ENCODE measurements around the gene DERL3. TPM values are rescaled to one million over a fixed set of nuclear protein-coding genes. Genes with fewer than 3 reads are reported as not detected.
A peak's percentile ranks its signal among the peaks of the same experiment; 100 is the strongest.

DERL3 gene
- total RNA-seq, 1 experiment from 2014 or later = 21.7 TPM

DNA sequence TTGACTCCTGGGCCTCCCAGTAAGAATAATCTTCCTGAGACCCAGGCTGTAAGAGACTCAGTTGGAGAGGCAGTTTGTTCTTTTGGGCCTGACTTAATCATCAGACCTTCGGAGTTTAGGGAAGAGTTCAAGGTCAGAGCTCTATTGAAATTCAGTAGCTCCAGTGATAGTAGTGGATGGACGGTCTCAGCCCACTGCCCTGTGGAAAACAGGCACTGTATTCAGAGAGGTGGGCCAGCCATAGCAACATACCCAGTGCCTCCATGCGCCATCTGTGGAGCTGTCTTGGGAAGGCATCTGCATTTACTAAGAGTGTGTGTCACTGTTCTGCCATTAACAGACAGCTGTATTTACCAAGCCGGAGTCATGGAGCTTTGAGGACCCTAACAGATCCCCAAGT lies 49.2 kb downstream of the DERL3 start:
- Histone ChIP-seq H3K4me3 (ENCODE audit: low read length) (no peak overlapping the region), H3K36me3 (ENCODE audit: insufficient read depth, low read length) (peaks cover 40% of the 10 kb centered on the region; the same call in 1 of the 2 replicates), H3K79me2 (ENCODE audit: low read length) (peaks cover 59% of the 10 kb centered on the region), H3K27me3 (ENCODE audit: low read length) (no peaks in the 10 kb centered on the region), H3K4me1 (ENCODE audit: low read length) (peaks cover 33% of the 10 kb centered on the region), H3K4me2 (ENCODE audit: low read depth, low read length, poor library complexity, severe bottlenecking) (peak overlapping the region; percentile 100), H3K9me2 (replicated peaks; ENCODE audit: insufficient read depth, low read length) (no peaks in the 10 kb centered on the region), H3K27ac (ENCODE audit: low read length) (peak overlapping the region; percentile 92), H3K9ac (ENCODE audit: low read length) (peak overlapping the region; percentile 3), H4K20me1 (ENCODE audit: insufficient read depth, low read depth, low read length) (peaks cover 37% of the 10 kb centered on the region), H3K9me3 (ENCODE audit: low read length) (no peaks in the 10 kb centered on the region), H2AFZ (ENCODE audit: low read length) (no peak overlapping the region)
- DNase-seq = no peak

DNA sequence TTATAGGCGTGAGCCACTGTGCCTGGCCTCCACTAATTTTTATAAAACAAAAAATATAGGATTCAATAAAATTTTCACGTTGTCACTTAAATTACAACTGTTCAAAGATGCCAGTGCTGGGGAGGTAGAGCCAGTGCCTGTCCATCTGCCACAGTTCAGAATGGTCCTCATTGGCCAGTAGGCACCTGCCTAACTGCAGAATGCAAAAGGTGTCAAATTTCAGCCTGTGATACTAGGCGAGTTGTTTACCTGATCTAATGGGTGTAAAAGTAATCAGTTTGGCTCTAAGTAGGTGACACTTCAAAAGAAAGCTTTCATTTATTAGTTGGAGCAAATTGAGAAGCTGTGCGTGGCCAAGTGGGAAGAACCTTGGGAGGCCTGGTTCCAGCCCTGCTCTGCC lies 49.7 kb downstream of the DERL3 start:
- Histone ChIP-seq H3K9me3 (ENCODE audit: low read length) (no peaks in the 10 kb centered on the region), H2AFZ (ENCODE audit: low read length) (no peak overlapping the region), H4K20me1 (ENCODE audit: insufficient read depth, low read depth, low read length) (peaks cover 37% of the 10 kb centered on the region), H3K79me2 (ENCODE audit: low read length) (peaks cover 59% of the 10 kb centered on the region), H3K9me2 (replicated peaks; ENCODE audit: insufficient read depth, low read length) (no peaks in the 10 kb centered on the region), H3K27me3 (ENCODE audit: low read length) (no peaks in the 10 kb centered on the region), H3K36me3 (ENCODE audit: insufficient read depth, low read length) (peaks cover 37% of the 10 kb centered on the region; the same call in 1 of the 2 replicates), H3K9ac (ENCODE audit: low read length) (peak overlapping the region; percentile 3), H3K4me1 (ENCODE audit: low read length) (peaks cover 33% of the 10 kb centered on the region), H3K4me2 (ENCODE audit: low read depth, low read length, poor library complexity, severe bottlenecking) (peak overlapping the region; percentile 100), H3K27ac (ENCODE audit: low read length) (peak overlapping the region; percentile 92), H3K4me3 (ENCODE audit: low read length) (no peak overlapping the region)
- no peak for DNase-seq

DNA sequence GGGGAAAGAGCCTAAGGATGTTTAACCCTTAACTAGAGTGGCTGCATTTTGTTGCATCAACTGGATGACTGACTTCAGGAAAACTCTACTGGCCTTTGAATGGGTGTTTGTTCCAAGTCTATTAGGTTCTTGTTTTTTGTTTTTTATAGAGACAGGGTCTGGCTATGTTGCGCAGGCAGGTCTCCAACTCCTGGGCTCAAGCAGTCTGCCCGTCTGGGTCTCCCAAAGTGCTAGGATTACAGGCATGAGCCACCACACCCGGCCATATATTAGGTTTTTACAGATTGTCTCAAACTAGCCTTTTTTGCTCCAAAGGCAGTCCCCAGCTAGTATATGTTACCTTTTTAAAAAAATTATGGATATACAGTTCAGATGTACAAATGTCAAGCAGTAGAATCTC lies 50.9 kb downstream of the DERL3 start:
- Histone ChIP-seq H3K27ac (ENCODE audit: low read length) (peak overlapping the region; percentile 92), H3K36me3 (ENCODE audit: insufficient read depth, low read length) (peaks cover 32% of the 10 kb centered on the region; the same call in 1 of the 2 replicates), H2AFZ (ENCODE audit: low read length) (no peak overlapping the region), H3K4me1 (ENCODE audit: low read length) (peaks cover 33% of the 10 kb centered on the region), H3K4me2 (ENCODE audit: low read depth, low read length, poor library complexity, severe bottlenecking) (peak overlapping the region; percentile 100), H3K79me2 (ENCODE audit: low read length) (peaks cover 56% of the 10 kb centered on the region), H4K20me1 (ENCODE audit: insufficient read depth, low read depth, low read length) (peaks cover 37% of the 10 kb centered on the region), H3K9me3 (ENCODE audit: low read length) (no peaks in the 10 kb centered on the region), H3K27me3 (ENCODE audit: low read length) (no peaks in the 10 kb centered on the region), H3K9ac (ENCODE audit: low read length) (peak overlapping the region; percentile 92), H3K9me2 (replicated peaks; ENCODE audit: insufficient read depth, low read length) (no peaks in the 10 kb centered on the region), H3K4me3 (ENCODE audit: low read length) (peak overlapping the region; percentile 100)
- no peak for DNase-seq

DNA sequence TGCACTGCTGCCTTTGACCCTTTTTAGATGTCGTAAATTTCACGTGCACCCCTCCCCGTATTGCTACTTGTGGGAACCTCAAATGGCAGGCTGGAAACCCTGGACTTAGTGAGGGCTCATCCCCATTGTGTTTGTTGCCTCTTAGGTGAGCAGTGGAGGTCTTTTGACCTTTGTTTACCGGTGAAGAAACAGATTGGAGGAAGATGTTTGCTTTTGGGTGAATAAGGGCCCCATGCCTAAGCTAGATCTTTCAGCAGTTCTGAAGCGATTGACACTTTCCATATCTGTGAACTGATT lies 51.3 kb downstream of the DERL3 start:
- no peaks in the 10 kb centered on the region for H3K9me3 ChIP-seq (ENCODE audit: low read length)
- peak overlapping the region; percentile 92 for H3K9ac ChIP-seq (ENCODE audit: low read length)
- peak overlapping the region; percentile 100 for H3K4me2 ChIP-seq (ENCODE audit: low read depth, low read length, poor library complexity, severe bottlenecking)
- H3K4me1 ChIP-seq (ENCODE audit: low read length) = peaks cover 33% of the 10 kb centered on the region
- DNase-seq = no peak
- no peaks in the 10 kb centered on the region for H3K9me2 ChIP-seq (replicated peaks; ENCODE audit: insufficient read depth, low read length)
- no peaks in the 10 kb centered on the region for H3K27me3 ChIP-seq (ENCODE audit: low read length)
- H2AFZ ChIP-seq (ENCODE audit: low read length) = no peak overlapping the region
- peaks cover 53% of the 10 kb centered on the region for H3K79me2 ChIP-seq (ENCODE audit: low read length)
- H4K20me1 ChIP-seq (ENCODE audit: insufficient read depth, low read depth, low read length) = peaks cover 37% of the 10 kb centered on the region
- peak overlapping the region; percentile 100 for H3K4me3 ChIP-seq (ENCODE audit: low read length)
- peak overlapping the region; percentile 92 for H3K27ac ChIP-seq (ENCODE audit: low read length)
- H3K36me3 ChIP-seq (ENCODE audit: insufficient read depth, low read length) = peaks cover 29% of the 10 kb centered on the region; the same call in 1 of the 2 replicates

DNA sequence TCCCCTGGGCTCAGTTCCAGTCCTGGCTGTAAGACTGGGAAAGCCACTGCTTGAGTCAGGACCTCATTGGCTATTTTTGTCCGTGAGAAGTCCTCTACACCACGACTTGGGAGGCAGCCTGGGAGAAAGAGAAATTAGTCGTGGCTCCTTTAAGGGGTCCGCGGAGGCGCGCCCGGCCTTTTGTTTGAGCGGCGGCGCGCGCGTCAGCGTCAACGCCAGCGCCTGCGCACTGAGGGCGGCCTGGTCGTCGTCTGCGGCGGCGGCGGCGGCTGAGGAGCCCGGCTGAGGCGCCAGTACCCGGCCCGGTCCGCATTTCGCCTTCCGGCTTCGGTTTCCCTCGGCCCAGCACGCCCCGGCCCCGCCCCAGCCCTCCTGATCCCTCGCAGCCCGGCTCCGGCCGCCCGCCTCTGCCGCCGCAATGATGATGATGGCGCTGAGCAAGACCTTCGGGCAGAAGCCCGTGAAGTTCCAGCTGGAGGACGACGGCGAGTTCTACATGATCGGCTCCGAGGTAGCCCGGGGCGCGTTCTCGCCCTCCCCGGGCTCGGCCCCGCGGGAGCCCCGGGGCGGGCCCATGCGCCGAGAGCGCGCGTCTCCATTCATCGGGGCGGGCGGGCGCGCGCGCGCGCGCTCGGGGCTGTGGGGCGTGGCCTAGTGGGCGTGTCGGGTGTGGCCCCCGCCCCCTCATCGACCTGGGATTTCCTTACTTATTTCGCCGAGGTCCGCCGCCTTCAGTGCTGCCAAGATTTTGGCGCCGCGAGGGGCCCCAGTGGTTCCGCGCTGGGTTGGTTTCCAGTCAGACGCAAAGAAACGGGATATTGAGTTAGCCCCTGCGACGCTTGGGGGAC lies 51.8 kb downstream of the DERL3 start, which contains the start of gene SMARCB1:
Gene SMARCB1, plus strand, starts transcription at position 215 of the 848 bp plus-strand sequence. Its CDS starts 204 bp downstream, at position 419.
- Histone ChIP-seq H2AFZ (ENCODE audit: low read length) (peak within 1 kb of the TSS; percentile 21; the same call in 1 of the 2 replicates), H3K9ac (ENCODE audit: low read length) (peak within 1 kb of the TSS; percentile 92), H4K20me1 (ENCODE audit: insufficient read depth, low read depth, low read length) (peaks cover 32% of the 10 kb centered on the region), H3K27ac (ENCODE audit: low read length) (peak within 1 kb of the TSS; percentile 92), H3K4me3 (ENCODE audit: low read length) (peak within 1 kb of the TSS; percentile 100), H3K9me2 (replicated peaks; ENCODE audit: insufficient read depth, low read length) (no peaks in the 10 kb centered on the region), H3K36me3 (ENCODE audit: insufficient read depth, low read length) (peaks cover 23% of the 10 kb centered on the region; the same call in 1 of the 2 replicates), H3K4me2 (ENCODE audit: low read depth, low read length, poor library complexity, severe bottlenecking) (peak within 1 kb of the TSS; percentile 100), H3K27me3 (ENCODE audit: low read length) (no peaks in the 10 kb centered on the region), H3K4me1 (ENCODE audit: low read length) (peaks cover 33% of the 10 kb centered on the region), H3K79me2 (ENCODE audit: low read length) (peaks cover 47% of the 10 kb centered on the region), H3K9me3 (ENCODE audit: low read length) (no peaks in the 10 kb centered on the region)
- peak; percentile 95 for DNase-seq

DNA sequence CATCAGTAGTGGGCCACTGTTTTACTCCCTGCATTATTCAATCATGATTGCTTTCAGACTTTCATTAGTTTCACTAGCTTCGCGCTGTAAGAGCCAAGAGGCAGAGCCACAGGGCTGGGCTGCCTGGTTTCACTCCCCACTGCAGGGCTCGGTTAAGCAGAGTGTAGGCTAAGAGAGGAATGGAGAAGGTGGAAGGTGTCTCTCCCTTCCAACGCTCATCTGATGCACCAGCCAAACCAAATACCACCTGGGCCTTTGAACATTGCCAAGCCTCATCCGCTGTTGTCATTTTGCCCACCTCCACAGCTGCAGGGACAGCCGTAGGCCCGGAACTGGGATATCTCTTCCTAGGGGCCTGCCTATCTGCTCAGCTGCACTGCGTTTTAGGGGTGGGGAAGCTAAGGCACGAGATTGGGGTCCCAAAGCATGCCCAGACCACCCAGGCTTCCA lies 52.5 kb downstream of the DERL3 start:
- Histone ChIP-seq H3K36me3 (ENCODE audit: insufficient read depth, low read length) (peaks cover 16% of the 10 kb centered on the region; the same call in 1 of the 2 replicates), H2AFZ (ENCODE audit: low read length) (peak overlapping the region; percentile 21; the same call in 1 of the 2 replicates), H3K9ac (ENCODE audit: low read length) (peak overlapping the region; percentile 92), H3K9me2 (replicated peaks; ENCODE audit: insufficient read depth, low read length) (no peaks in the 10 kb centered on the region), H3K9me3 (ENCODE audit: low read length) (no peaks in the 10 kb centered on the region), H3K79me2 (ENCODE audit: low read length) (peaks cover 40% of the 10 kb centered on the region), H3K27me3 (ENCODE audit: low read length) (no peaks in the 10 kb centered on the region), H3K27ac (ENCODE audit: low read length) (peak overlapping the region; percentile 92), H3K4me2 (ENCODE audit: low read depth, low read length, poor library complexity, severe bottlenecking) (peak overlapping the region; percentile 100), H4K20me1 (ENCODE audit: insufficient read depth, low read depth, low read length) (peaks cover 26% of the 10 kb centered on the region), H3K4me3 (ENCODE audit: low read length) (peak overlapping the region; percentile 100), H3K4me1 (ENCODE audit: low read length) (peaks cover 33% of the 10 kb centered on the region)
- no peak for DNase-seq

Small RNA genes lying within 50 kb of the gene (small RNA-seq; reads per million reads assigned to genes)
- gene RN7SL268P = 0.12 reads per million

Other genes starting within 250 kb of the DERL3 start
- 1.2 TPM in 1 of 2 replicates, not detected in the other for gene DRICH1, start 206.7 kb downstream of the DERL3 start, total RNA-seq (2014; rRNA removed; shearing (Covaris generic); ENCODE audit: low replicate concordance)
- gene RGL4, start 148.0 kb downstream of the DERL3 start, total RNA-seq (2014; rRNA removed; shearing (Covaris generic); ENCODE audit: low replicate concordance) = 103 and 125 TPM in 2 replicates
- 8.5 and 12.0 TPM in 2 replicates for gene ZNF70, start 87.9 kb downstream of the DERL3 start, total RNA-seq (2014; rRNA removed; shearing (Covaris generic); ENCODE audit: low replicate concordance)
- gene VPREB3, start 84.6 kb downstream of the DERL3 start, total RNA-seq (2014; rRNA removed; shearing (Covaris generic); ENCODE audit: low replicate concordance) = 321 and 642 TPM in 2 replicates
- gene C22orf15, start 76.0 kb downstream of the DERL3 start, total RNA-seq (2014; rRNA removed; shearing (Covaris generic); ENCODE audit: low replicate concordance) = not detected in 2 replicates
- gene CHCHD10, start 71.0 kb downstream of the DERL3 start, total RNA-seq (2014; rRNA removed; shearing (Covaris generic); ENCODE audit: low replicate concordance) = 115 and 220 TPM in 2 replicates
- gene MMP11, start 66.2 kb downstream of the DERL3 start, total RNA-seq (2014; rRNA removed; shearing (Covaris generic); ENCODE audit: low replicate concordance) = 48.2 and 84.2 TPM in 2 replicates
- 400 and 531 TPM in 2 replicates for gene SMARCB1, start 52.0 kb downstream of the DERL3 start, total RNA-seq (2014; rRNA removed; shearing (Covaris generic); ENCODE audit: low replicate concordance)
- gene SLC2A11, start 18.9 kb upstream of the DERL3 start, total RNA-seq (2014; rRNA removed; shearing (Covaris generic); ENCODE audit: low replicate concordance) = 30.3 and 45.6 TPM in 2 replicates
- 1,081 and 1,189 TPM in 2 replicates for gene MIF, start 55.4 kb upstream of the DERL3 start, total RNA-seq (2014; rRNA removed; shearing (Covaris generic); ENCODE audit: low replicate concordance)
- not detected in 2 replicates for gene GSTT2B, start 122.2 kb upstream of the DERL3 start, total RNA-seq (2014; rRNA removed; shearing (Covaris generic); ENCODE audit: low replicate concordance)
- gene DDTL, start 127.9 kb upstream of the DERL3 start, total RNA-seq (2014; rRNA removed; shearing (Covaris generic); ENCODE audit: low replicate concordance) = 5.2 and 6.0 TPM in 2 replicates
- 372 and 428 TPM in 2 replicates for gene DDT, start 135.4 kb upstream of the DERL3 start, total RNA-seq (2014; rRNA removed; shearing (Covaris generic); ENCODE audit: low replicate concordance)
- gene GSTT2, start 141.1 kb upstream of the DERL3 start, total RNA-seq (2014; rRNA removed; shearing (Covaris generic); ENCODE audit: low replicate concordance) = not detected in 2 replicates
- gene GSTT4, start 166.4 kb upstream of the DERL3 start, total RNA-seq (2014; rRNA removed; shearing (Covaris generic); ENCODE audit: low replicate concordance) = not detected in 2 replicates
- gene CABIN1, start 172.3 kb upstream of the DERL3 start, total RNA-seq (2014; rRNA removed; shearing (Covaris generic); ENCODE audit: low replicate concordance) = 56.7 and 97.0 TPM in 2 replicates

Data from Karpas-422 (cell line).